SK-N-SH (cell line): Measurements from ENCODE around the gene VIPAS39.

Experiments used
- CHD2 ChIP-seq: fragments of 150-350 bp; IDR thresholded peaks from 2 replicates; pipeline ENCODE4 v1.6.1; 2018; ENCODE audit warnings: low read length; ENCODE audit not compliant: partially characterized antibody
- CTCF ChIP-seq: fragments of 200-600 bp; sonication (generic); IDR thresholded peaks from 2 replicates; pipeline ENCODE4 v1.6.1; 2017; ENCODE audit warnings: antibody characterized with exemption, mild to moderate bottlenecking, moderate library complexity
- EZH2phosphoT487 ChIP-seq: fragments of 200-600 bp; sonication (generic); IDR thresholded peaks from 2 replicates; pipeline ENCODE4 v1.6.1; 2017; ENCODE audit warnings: low read depth, mixed run types, mild to moderate bottlenecking, antibody characterized with exemption, moderate library complexity, borderline replicate concordance
- GABPA ChIP-seq: IDR thresholded peaks from 2 replicates; pipeline ENCODE4 v1.4.0; 2012; ENCODE audit warnings: low read depth, mild to moderate bottlenecking
- IRF3 ChIP-seq: fragments of 150-350 bp; IDR thresholded peaks from 2 replicates; pipeline ENCODE4 v1.6.1; 2016; ENCODE audit warnings: mild to moderate bottlenecking, low read depth, low read length
- MAX ChIP-seq: IDR thresholded peaks from 2 replicates; pipeline ENCODE4 v1.4.0; 2012; ENCODE audit warnings: low read depth
- MEF2A ChIP-seq: IDR thresholded peaks from 2 replicates; pipeline ENCODE4 v1.4.0; 2012; ENCODE audit warnings: low read depth, borderline replicate concordance
- MXI1 ChIP-seq: IDR thresholded peaks from 2 replicates; pipeline ENCODE4 v1.6.1; 2012; ENCODE audit warnings: mild to moderate bottlenecking, low read depth, low read length, improper control_type of control experiment
- REST ChIP-seq: IDR thresholded peaks from 2 replicates; pipeline ENCODE4 v1.6.1; 2012; ENCODE audit warnings: mild to moderate bottlenecking, low read depth, low read length, moderate library complexity
- USF1 ChIP-seq: IDR thresholded peaks from 2 replicates; pipeline ENCODE4 v1.4.0; 2012; ENCODE audit warnings: low read depth, borderline replicate concordance
- USF2 ChIP-seq: fragments of 150-350 bp; IDR thresholded peaks from 2 replicates; pipeline ENCODE4 v1.6.1; 2017; ENCODE audit warnings: antibody characterized with exemption, low read length, low read depth, borderline replicate concordance
- YY1 ChIP-seq: IDR thresholded peaks from 2 replicates; pipeline ENCODE4 v1.4.0; 2012; ENCODE audit warnings: low read depth, mild to moderate bottlenecking

- TF ChIP-seq YY1 (no peak), IRF3 (no peak), CTCF (no peak), MEF2A (no peak), USF1 (no peak), MAX (no peak), EZH2phosphoT487 (no peak), CHD2 (no peak), GABPA (no peak), MXI1 (no peak), USF2 (no peak), REST (no peak)
These were observed 21.4 kb downstream of the VIPAS39 start for GRCh38 chr14:77436042-77436441.
